Jurkat, Clone E6-1 (cell line): Measurements from ENCODE around the gene IRX4.
"Not testable (repeated sequence)": the region's sequence is repeated elsewhere in the genome, so short reads cannot be mapped to it uniquely, and the experiment has no call there.

Experiments
- DNase-seq: peaks from one replicate; pipeline ENCODE4 v3.0.0-alpha.2; 2011; ENCODE audit warnings: low read depth, low spot score
- H3K4me3 ChIP-seq: 2 replicates; pipeline ENCODE4 v1.5.1; 2011; ENCODE audit warnings: mild to moderate bottlenecking, low read length, control low read depth, moderate library complexity

IRX4 gene

DNA sequence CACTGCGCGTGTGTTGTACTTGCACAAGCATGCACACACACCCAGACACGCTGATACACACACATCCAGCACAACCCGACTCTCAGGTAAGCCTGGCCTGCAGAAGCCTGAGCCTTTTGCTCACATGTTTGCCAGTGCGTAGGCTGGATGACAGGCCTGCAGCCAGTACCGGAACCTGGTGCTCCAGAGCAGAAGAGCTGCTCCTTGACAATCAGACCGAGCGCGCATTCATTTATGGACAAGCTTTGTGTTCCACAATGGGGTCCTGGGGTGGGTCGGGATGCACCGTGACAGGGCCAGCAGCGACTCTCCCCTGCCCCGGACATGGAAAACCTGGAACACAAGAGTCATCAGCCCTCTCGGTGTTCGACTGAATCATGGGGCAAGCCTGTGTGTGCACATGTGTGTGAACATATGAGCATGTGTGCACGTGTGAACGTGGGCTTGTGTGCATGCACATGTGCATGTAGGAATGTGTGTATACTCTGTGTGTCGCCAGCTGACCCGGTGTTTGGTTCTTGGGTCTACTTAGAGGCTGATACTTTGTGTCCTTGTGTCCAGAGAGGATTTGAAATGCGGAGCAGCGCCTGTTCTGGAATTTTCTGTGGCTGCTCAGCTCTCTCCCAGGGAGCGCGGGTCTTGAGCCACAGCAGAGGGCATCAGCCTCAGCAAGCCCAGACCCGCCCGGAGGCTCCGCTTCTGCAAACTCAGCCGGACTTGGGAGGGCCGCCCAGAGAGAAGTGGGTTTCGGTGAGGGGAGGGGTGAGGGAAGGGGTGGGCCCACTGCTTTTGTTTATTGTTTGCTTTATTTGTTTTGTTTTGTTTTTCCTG is 32.2 kb downstream of the IRX4 start:
- no peak overlapping the region for H3K4me3 ChIP-seq
- no peak for DNase-seq

DNA sequence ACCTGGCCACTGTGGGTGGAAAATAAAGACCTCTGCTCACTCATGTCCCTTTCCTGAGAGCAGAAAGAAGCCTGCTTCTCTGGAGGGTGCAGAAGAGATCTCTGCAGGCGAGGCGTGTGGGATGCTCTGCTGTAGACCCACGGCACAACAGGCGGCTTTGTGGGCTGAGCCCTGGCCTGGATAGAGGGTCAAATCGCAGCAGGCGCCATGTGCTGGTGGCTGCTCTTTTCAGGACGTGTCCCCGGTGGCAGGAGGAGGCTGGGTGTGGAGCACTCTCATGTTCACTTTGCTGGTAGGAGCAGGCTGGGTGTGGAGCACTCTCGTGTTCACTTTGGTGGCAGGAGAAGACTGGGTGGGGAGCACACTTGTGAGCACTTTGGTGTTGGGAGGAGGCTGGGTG is 35.1 kb downstream of the IRX4 start:
- no peak overlapping the region for H3K4me3 ChIP-seq
- DNase-seq, result no peak

DNA sequence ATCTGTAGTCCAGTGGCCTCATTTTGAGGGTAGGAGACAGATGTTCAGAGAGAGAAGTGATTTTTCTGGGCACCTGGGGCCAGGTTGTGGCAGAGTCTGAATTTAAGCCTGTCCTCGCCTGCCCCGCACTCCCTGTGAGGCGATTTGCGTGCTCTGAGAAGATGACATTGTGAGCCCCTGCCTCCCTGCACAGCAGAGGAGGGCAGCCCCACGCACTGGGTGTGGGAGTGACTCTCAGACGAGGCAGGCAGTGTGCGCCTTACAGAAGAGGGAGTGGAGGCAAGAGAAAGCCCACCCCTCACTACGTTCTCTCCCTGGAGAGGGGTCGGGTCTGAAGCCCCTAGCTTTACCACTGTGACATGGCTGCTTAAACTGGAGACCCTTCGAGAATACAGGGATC is 35.7 kb downstream of the IRX4 start:
- DNase-seq, result no peak
- H3K4me3 ChIP-seq, result no peak overlapping the region

DNA sequence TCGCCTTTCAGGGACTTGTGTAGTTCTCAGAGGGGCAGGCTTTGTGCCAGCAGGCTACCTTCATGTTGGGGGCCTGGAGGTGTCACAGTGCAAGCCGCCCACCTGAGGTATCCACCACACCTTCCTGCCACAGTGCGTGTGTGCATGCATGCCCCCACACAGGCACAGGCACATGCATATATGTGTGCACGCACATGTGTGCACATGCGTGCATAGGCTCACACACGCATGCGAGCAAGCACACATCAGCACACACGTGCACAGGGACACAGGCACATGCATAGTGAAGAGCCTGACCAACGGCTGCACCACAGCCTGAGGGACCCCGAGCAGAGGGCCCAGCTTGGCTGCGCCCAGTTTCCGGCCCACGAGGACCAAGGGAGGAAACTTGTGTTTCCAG is 36.1 kb downstream of the IRX4 start:
- no peak for DNase-seq
- H3K4me3 ChIP-seq, result no peak overlapping the region

DNA sequence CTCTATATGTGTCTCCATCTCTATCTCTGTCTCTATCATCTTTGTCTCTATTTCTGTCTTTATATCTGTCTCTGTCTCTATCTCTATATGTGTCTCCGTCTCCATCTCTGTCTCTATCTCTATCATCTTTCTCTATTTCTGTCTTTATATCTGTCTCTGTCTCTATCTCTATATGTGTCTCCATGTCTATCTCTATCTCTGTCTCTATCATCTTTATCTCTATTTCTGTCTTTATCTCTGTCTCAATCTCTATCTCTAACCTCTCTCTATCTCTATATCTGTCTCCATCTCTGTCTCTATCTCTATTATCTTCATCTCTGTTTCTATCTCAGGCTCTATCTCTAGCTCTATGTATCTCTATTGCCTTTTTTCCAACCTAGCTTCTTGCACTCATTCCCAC is 37.0 kb downstream of the IRX4 start:
- DNase-seq, result no peak
- H3K4me3 ChIP-seq, result no peak overlapping the region

DNA sequence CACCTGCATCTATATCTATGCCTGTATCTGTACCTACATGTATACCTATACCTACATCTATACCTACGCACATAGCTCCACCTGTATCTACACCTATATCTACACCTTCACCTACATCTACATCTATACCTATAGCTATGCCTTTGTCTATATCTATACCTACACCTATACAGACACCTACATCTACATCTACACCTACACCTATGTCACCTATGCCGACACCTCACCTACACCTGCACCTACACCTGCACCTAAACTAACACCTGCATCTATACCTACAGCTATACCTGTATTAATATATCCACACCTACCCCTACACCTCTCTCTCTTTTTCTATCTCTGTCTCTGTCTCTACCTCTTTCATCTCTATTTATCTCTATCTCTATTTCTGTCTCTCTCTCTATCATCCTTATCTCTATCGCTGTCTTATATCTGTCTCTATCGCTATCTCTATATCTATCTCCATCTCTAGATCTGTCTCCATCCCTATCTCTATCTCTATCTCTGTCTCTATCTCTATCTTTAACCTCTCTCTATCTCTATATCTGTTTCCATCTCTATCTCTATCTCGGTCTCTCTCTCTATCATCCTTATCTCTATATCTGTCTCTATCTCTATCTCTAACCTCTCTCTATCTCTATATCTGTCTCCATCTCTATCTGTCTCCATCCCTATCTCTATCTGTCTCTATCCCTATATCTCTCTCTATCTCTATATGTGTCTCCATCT is 37.9 kb downstream of the IRX4 start:
- DNase-seq, result no peak
- H3K4me3 ChIP-seq, result no peak overlapping the region

DNA sequence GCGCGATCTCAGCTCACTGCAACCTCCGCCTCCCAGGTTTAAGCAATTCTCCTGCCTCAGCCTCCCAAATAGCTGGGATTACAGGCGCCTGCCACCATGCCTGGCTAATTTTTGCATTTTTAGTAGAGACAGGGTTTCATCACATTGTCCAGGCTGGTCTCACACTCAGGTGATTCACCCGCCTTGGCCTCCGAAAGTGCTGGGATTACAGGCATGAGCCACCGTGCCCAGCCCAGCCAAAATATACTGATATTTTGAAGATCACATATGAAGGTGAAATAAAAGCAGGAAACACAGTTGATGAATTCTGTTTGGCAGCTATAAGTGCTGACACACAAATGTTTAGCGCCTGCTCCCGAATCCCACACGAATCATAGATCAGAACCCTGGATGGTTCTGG is 39.0 kb downstream of the IRX4 start:
- H3K4me3 ChIP-seq, DNase-seq: not testable (repeated sequence)

DNA sequence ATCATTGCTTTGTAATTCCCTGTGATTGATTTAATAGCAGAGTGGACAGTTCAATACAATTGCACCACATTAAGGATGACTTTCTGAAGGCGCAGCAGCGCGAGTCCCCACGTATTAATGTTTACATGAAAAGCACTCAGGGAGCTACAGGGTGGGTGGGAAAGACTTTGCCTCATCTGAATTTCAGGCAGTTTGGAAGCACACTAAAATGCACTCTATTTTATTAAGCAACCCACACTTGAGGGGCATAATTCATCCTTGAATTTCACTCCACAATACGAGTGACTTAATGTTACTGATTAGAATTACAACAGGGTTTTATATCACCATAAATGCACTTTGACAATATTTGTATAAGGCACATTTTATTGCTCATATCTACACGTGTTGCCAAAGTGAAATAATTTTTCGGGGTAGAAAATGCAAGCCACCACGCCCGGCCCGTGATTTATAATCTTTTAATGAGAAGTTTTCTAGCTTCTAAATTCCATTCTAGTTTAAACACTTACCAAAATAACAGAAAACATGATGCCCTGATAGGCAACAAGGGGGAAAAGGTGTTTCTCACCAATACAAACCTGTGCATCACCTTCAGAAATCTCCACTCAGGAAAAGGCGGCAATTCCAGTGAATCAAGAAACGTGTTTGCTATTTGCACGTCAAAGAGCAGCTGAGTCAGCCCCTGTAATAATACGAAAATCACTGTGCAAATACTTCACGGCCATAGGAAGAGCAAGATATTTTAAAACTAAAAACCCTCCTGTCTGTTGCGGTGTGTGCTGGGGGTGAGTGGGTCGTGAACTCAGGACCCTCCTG is 40.5 kb downstream of the IRX4 start:
- H3K4me3 ChIP-seq, result no peak overlapping the region
- no peak for DNase-seq

DNA sequence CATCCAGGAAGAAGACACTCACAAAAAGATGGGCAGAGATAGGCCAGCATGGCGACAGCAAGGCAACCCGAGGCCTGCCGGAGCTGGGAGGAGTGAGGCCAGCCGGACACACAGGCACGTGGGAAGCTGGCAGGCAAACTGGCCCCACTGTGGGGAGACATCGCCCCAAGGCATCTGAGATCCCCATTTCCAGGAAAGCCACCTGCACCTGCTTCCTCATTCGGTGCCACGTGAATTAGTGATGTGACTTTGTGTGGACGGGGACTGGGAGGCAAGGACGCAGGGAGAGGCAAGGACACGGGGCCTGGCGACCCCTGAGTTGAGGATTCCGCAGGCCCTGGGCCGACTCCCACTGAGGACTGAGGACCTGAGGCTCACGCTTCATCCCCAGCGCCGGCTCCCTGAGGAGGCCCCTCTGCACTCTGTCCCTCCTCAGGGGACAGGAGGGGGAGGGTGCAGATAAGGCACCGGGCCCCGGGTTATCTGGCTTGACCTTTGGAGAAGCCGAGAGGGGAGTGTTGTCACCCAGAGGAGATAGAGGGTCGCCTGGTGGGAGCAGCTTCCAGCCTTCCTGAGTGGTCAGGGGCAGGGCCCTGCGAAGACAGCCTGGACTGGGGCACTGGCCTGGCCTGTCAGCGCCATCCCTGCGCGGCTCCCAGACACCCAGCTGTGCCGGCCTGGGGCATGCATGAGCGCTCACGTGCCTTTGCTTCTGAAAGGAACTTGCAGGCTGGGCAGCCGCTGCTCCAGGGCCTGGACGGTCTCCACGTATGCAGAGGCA is 41.8 kb downstream of the IRX4 start:
- DNase-seq, result no peak
- no peak overlapping the region for H3K4me3 ChIP-seq

DNA sequence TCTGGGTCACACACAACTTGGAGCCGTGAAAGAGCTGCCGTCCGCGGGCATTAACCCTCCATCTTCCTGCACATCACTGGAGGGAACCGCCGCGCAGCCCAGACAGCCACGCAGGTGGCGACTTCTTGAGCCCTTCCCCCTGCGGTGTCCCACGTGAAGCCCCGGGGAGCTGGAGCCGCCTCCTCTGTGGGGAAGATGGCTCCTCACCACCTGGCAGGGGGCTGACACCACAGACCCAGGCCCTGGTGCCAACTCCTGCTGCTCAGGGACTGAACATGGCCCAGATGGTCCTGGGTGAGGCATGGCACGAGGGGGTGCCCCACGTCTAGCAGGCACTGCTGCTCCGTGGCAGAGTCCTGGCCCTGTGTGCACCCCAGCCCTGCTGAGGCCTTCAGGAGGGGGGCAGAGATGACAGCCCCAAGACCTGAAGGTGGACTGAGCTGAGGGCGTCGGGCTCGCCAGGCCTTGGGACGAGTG is 42.6 kb downstream of the IRX4 start:
- DNase-seq, result no peak
- no peak overlapping the region for H3K4me3 ChIP-seq

DNA sequence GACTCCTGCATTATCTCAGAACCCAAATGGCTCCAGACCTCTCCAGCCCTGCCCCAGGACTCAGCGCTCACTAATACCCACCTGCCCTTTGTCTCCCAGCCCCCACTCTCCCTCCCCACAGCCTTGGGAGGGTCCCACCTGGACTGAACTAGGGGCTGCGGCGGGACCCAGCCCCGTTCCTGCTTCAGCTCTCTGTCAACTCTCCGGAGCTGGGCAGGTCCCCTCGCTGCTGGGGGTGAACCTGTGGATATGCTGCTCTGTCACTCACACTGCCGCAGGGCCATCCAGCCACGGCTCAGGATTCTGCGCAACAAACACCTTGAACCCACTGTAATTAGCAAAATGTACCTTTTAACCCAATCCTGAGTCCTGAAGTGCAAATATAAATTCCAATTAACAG is 44.7 kb downstream of the IRX4 start:
- H3K4me3 ChIP-seq, result no peak overlapping the region
- DNase-seq, result no peak

DNA sequence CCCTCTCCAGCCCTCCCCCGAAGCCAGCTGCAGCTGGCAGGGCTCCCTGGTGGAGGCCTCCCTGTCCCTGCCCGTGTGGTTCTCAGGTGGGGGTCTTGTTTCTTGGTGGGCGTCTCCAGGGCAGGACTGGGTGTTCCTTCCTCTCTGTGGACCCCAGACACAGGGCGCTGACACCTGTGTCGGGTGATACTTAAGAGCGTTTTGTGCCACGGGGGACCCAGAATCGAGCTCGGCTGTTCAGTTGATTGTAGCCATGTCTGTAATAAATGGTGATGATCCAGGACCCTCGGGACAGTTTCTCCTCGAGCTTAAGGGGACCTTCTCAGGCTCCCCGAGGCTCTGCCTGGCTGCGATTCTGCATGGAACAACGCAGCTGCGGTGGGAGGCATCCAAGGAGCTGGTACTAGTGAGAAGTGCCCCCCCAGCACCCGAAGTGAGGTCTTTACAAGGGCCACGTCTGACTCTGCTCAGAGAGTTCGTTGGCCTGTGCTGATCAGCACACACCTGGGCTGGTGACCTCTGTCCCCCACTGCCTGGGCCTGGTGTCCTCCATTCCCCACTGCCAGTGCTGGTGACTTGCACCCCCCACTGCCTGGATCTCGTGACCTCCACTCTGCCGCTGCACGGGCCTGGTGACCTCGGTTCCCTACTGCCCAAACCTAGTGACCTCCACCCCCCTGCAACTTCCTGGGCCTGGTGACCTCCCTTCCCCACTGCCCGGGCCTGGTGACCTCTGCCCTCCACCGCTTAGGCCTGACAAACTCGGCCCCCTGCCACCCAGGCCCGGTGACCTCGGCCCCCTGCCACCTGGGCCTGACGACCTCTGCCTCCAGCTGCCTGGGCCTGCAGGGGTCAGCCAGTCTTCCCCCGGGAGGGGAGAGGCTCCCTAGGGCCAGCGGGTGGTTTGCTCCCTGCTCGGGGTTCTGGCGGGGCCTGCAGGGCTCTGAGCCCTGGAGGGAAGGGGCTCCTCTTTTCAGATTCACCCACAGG is 45.5 kb downstream of the IRX4 start:
- no peak overlapping the region for H3K4me3 ChIP-seq
- DNase-seq, result no peak

DNA sequence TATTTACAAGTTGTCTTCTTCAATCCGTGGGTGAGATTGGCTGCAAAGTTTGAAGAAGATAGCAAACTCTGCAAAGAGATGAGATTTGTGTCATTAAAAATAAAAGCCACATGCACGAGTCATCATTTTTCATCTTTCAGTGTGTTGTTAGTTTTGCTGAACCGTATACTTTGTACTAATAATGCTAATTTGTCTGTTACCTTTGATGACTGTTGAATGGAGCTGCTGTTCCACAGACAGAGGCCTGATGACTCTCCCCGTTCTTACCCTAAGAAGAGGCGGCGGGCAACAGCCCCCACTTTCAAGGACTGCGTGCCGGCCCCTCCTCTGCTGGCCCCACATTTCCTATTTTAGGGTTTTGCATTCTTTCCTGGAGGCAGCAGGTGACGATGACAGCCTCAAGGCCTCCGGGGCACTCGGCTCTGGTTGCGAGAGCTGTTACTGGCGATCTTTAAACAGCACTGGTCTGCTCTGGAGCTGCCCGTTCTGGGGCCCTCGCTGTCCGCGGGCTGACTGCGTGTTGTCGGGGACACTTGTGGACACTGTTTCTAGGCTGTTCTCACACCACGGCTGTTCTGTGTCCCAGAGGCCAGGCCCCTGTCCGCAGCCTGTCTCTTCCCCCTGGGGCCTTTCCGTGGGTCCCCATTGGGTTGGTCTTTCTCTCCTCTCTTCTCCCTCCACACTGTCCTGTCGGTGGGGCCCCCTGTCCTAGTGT is 46.4 kb downstream of the IRX4 start:
- no peak overlapping the region for H3K4me3 ChIP-seq
- DNase-seq, result no peak

DNA sequence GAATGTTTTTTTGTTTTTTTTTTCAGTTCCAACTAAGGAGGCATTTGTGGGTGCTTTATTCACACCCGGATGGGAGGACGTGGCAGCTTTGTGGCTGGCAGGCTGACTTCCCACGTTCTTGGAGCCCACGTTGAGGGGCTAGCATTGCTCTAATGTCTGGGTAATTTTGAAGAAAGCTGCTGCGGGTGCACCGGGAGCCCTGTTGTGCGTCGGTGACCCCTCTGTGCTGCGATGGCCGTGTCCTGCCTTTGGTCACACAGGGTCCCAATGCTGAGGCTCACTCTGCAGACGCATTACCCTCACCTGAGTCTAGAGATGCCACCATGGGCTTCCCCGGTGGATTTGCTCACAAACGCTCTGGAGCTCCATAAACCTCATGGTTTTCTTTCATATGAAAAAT is 47.3 kb downstream of the IRX4 start:
- no peak for DNase-seq

DNA sequence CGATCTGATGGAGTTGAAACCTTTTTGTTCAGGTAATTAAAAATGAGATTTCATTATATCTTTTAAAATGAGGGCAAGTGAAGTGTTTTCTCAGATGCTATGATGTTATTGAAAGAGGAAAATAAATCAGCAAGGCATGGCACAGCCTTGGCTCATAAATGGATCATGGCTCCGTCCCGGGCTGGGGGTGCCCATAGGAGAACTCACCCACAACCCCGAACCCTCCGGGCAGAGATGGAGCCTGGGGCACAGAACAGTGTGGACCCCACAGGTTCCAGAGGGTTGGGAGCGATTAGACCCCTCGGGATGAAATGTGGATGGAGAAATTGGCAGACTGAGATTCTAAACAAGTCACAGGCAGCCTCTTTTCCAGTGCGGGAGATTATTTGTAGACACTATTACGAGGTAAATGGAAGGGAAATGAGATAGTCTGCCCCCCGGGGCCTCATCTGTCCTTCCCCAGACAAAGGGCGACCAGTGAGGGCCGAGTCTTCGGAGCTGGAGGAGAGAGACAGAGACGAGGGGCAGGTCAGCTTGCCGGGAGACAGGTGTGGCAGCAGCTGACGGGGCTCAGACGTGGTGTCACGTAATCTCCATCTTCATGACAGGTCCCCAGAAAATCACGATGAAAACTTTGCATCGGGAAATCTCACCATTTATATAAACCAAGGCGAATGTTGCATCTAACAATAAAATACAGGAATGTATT is 47.9 kb downstream of the IRX4 start:
- DNase-seq, result no peak
- H3K4me3 ChIP-seq, result no peak overlapping the region

More for the DNA sequence above, 47.3 kb downstream of the IRX4 start:
- no peak overlapping the region for H3K4me3 ChIP-seq

DNA sequence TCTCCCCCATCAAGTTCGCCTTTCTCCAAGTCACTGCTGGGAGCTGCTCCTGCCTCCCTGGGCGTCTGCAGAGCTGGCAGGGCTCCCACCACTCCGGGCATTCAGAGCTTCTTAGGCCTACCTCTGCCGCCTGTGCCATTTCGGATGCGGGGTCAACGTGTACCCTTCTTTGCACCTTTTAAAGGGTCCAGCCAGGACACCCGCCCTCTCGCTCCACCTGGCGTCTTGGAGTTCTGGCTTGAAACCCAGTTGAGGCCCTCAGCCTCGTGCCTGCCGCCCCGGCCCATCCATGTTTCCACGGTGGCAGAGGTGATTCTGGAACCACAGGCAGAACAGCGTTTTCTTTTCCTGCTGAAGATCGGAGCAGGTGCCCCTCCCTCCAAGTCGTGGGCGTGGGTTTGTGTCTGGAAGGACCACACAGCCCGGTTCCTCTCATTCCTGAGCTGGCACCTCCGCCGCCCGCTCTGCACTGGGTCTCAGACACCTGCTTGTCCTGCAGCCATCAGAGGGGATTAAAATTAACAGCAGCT is 48.6 kb downstream of the IRX4 start:
- H3K4me3 ChIP-seq, result no peak overlapping the region
- no peak for DNase-seq
